OCI-LY1 (cell line): Measurements from ENCODE around the gene L3MBTL2.

Experiments used
- H2AFZ ChIP-seq: fragments of 200-600 bp; sonication (generic), shearing (Covaris generic); 2 replicates; pipeline ENCODE4 v1.6.0; 2014; ENCODE audit warnings: antibody characterized with exemption, mild to moderate bottlenecking, low read length
- H3F3A ChIP-seq: fragments of 200-600 bp; sonication (generic), shearing (Covaris generic); 2 replicates; pipeline ENCODE4 v1.6.0; 2014; ENCODE audit warnings: mild to moderate bottlenecking, antibody characterized with exemption, low read length, moderate library complexity; ENCODE audit not compliant: insufficient read depth
- H3K27ac ChIP-seq: fragments of 200-600 bp; sonication (generic); 2 replicates; pipeline ENCODE4 v1.5.1; 2014; ENCODE audit warnings: low read length, mixed run types, mild to moderate bottlenecking, low read depth; ENCODE audit not compliant: poor library complexity, severe bottlenecking
- H3K27me3 ChIP-seq: fragments of 200-600 bp; sonication (generic); 2 replicates; pipeline ENCODE4 v1.6.0; 2014; ENCODE audit warnings: antibody characterized with exemption, mild to moderate bottlenecking, low read length, moderate library complexity; ENCODE audit not compliant: insufficient read depth
- H3K36me3 ChIP-seq: fragments of 200-600 bp; sonication (generic); 2 replicates; pipeline ENCODE4 v1.6.1; 2014; ENCODE audit warnings: mild to moderate bottlenecking, antibody characterized with exemption, low read length, moderate library complexity, mixed read lengths; ENCODE audit not compliant: insufficient read depth
- H3K4me1 ChIP-seq: fragments of 200-600 bp; sonication (generic); 2 replicates; pipeline ENCODE4 v1.5.1; 2014; ENCODE audit warnings: mild to moderate bottlenecking, low read length, moderate library complexity; ENCODE audit not compliant: insufficient read depth, severe bottlenecking
- H3K4me2 ChIP-seq: fragments of 200-600 bp; sonication (generic), shearing (Covaris generic); 2 replicates; pipeline ENCODE4 v1.6.1; 2014; ENCODE audit warnings: low read length
- H3K4me3 ChIP-seq: fragments of 200-600 bp; sonication (generic); 2 replicates; pipeline ENCODE4 v1.5.1; 2014; ENCODE audit warnings: low read length, low read depth, mild to moderate bottlenecking, mixed read lengths; ENCODE audit not compliant: poor library complexity, severe bottlenecking
- H3K79me2 ChIP-seq: fragments of 200-600 bp; shearing (Covaris generic); 2 replicates; pipeline ENCODE4 v1.6.1; 2016; ENCODE audit warnings: mixed run types, low read length, mixed read lengths; ENCODE audit not compliant: insufficient read depth
- H3K9ac ChIP-seq: fragments of 200-600 bp; sonication (generic), shearing (Covaris generic); 2 replicates; pipeline ENCODE4 v1.6.1; 2014; ENCODE audit warnings: mild to moderate bottlenecking, low read length, mixed read lengths
- H3K9me2 ChIP-seq: fragments of 200-600 bp; sonication (generic), shearing (Covaris generic); 2 replicates; pipeline ENCODE4 v1.6.1; 2014; ENCODE audit warnings: low read depth, mild to moderate bottlenecking, low read length, mixed read lengths
- H3K9me3 ChIP-seq: fragments of 200-600 bp; shearing (Covaris generic); 2 replicates; pipeline ENCODE4 v1.6.1; 2014; ENCODE audit warnings: low read length, mixed read lengths
- H4K20me1 ChIP-seq: fragments of 200-600 bp; sonication (generic), shearing (Covaris generic); 2 replicates; pipeline ENCODE4 v1.6.0; 2016; ENCODE audit warnings: mild to moderate bottlenecking, low read length; ENCODE audit not compliant: insufficient read depth
- CTCF ChIP-seq: fragments of 200-600 bp; sonication (generic), shearing (Covaris generic); IDR thresholded peaks from 2 replicates; pipeline ENCODE4 v1.5.1; 2017; ENCODE audit warnings: mild to moderate bottlenecking, antibody characterized with exemption, low read length, moderate library complexity, mixed read lengths
- EZH2 ChIP-seq: fragments of 200-600 bp; sonication (generic), shearing (Covaris generic); IDR thresholded peaks from 2 replicates; pipeline ENCODE4 v1.8.0; 2017; ENCODE audit warnings: borderline replicate concordance, mixed run types, mild to moderate bottlenecking, antibody characterized with exemption, low read length, moderate library complexity, mixed read lengths

L3MBTL2 gene

DNA sequence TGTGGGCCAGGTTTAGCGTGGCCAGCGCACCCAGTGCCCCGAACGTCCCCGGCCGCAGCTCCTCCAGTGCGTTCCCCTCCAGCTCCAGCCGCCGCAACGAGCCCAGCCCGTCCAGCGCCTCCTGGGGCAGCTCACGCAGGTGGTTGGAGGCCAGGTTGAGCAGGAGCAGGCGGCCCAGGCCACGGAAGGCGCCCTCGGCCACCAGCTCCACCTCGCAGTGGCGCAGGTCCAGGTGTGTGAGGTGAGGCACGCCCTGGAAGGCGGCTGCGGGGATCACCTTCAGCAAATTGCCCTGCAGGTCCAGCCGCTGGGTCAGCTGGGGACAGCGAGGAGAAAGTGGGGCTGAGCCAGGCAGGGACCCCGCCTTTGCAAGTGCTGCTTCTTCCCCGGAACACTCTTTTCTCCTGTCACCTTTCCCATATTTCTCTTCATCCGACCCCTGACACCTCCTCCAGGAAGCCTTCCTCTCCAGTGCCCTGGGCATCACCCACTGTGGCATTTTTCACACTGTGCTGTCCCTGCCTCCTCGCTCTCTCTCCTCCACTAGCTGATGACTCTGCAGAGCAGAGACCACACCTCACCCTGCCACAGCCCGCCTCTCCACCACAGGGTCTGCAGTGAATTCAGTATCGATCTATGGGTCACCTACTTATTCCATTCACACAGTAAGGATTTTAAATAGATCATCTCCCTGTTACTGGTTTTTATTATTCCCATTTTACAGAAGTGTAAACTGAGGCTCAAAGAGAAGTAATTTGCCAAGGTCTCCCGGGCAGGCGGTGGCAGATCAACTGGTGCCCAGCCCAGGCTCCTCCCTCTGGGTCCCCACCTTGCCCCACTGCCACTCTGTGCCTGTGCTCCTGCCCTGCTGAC is 33.7 kb downstream of the L3MBTL2 start:
- no peak overlapping the region for H2AFZ ChIP-seq
- no peaks in the 10 kb centered on the region for H3K79me2 ChIP-seq
- no peaks in the 10 kb centered on the region for H3K36me3 ChIP-seq
- no peaks in the 10 kb centered on the region; the same call in 1 of the 2 replicates for H3F3A ChIP-seq
- TF ChIP-seq CTCF (no peak), EZH2 (no peak)
- no peaks in the 10 kb centered on the region for H3K9me3 ChIP-seq
- H3K27ac ChIP-seq: no peak overlapping the region
- no peaks in the 10 kb centered on the region for H4K20me1 ChIP-seq
- H3K4me3 ChIP-seq: no peak overlapping the region
- no peaks in the 10 kb centered on the region; the same call in 1 of the 2 replicates for H3K27me3 ChIP-seq
- no peak overlapping the region for H3K4me2 ChIP-seq
- no peaks in the 10 kb centered on the region for H3K9me2 ChIP-seq
- no peak overlapping the region for H3K9ac ChIP-seq
- peaks cover 6% of the 10 kb centered on the region for H3K4me1 ChIP-seq

- no peak overlapping the region for H3K4me2 ChIP-seq
- no peak overlapping the region for H2AFZ ChIP-seq
- no peaks in the 10 kb centered on the region for H3K9me3 ChIP-seq
- H3K27me3 ChIP-seq: no peaks in the 10 kb centered on the region; the same call in 1 of the 2 replicates
- no peaks in the 10 kb centered on the region for H3K79me2 ChIP-seq
- H3K27ac ChIP-seq: no peak overlapping the region
- H3K4me3 ChIP-seq: no peak overlapping the region
- H4K20me1 ChIP-seq: no peaks in the 10 kb centered on the region
- no peaks in the 10 kb centered on the region; the same call in 1 of the 2 replicates for H3F3A ChIP-seq
- H3K9ac ChIP-seq: no peak overlapping the region
- no peaks in the 10 kb centered on the region for H3K9me2 ChIP-seq
- H3K36me3 ChIP-seq: no peaks in the 10 kb centered on the region
- peaks cover 6% of the 10 kb centered on the region for H3K4me1 ChIP-seq
- TF ChIP-seq CTCF (no peak), EZH2 (no peak)
These were observed 34.5 kb downstream of the L3MBTL2 start for GRCh38 chr22:41239443-41240128.

DNA sequence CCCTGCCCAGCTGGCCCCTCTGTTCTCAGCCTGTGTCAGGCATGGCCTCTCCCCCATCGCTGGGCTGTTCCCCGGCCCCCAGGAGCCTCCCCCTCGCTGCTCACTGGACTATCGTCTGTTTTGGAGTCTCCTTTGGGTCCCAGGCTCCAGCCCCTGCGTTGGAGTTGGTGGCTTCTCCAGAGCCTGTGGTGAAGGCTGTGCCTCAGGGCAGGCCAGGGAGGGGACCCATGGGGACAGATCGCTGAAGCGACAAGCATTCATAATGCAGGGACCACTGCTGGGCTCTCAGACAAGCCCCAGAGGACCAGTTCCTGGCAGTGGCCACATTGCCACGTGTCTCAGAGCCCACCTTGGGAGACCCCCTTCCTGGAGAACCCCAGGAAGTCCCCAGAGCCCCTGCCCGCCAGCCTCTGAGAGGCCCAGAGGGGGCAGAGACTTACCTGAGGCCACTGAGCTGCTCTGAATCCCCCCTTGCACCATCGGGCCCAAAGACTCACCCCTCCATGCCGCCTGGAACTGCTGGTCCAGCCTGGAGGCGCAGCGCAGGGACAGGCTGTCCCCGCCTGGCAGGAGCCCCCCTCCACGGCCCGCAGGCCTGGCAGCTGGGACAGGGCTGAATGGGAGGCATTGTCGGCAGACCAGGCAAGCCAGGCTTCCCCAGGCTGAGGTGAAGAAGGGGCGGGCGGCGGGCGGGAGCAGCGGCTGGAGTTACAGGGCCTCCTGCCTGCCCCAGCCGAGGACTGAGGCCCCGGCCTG is 35.4 kb downstream of the L3MBTL2 start, which contains the start of gene CHADL:
TSS of gene CHADL (minus strand) at position 555 of the 756 bp plus-strand sequence. CDS start at position 505, 50 bp downstream.
- H3K27me3 ChIP-seq: no peaks in the 10 kb centered on the region; the same call in 1 of the 2 replicates
- H3K9me3 ChIP-seq: no peaks in the 10 kb centered on the region
- H3K4me1 ChIP-seq: peaks cover 6% of the 10 kb centered on the region
- H3K4me2 ChIP-seq: no peak within 1 kb of the TSS
- peaks cover 3% of the 10 kb centered on the region for H3K36me3 ChIP-seq
- H3F3A ChIP-seq: no peaks in the 10 kb centered on the region; the same call in 1 of the 2 replicates
- no peak within 1 kb of the TSS for H3K9ac ChIP-seq
- H2AFZ ChIP-seq: no peak within 1 kb of the TSS
- H3K27ac ChIP-seq: no peak within 1 kb of the TSS
- no peaks in the 10 kb centered on the region for H3K9me2 ChIP-seq
- no peaks in the 10 kb centered on the region for H3K79me2 ChIP-seq
- no peak within 1 kb of the TSS for H3K4me3 ChIP-seq
- no peaks in the 10 kb centered on the region for H4K20me1 ChIP-seq
- TF ChIP-seq EZH2: no peak
- no peak for TF ChIP-seq CTCF
